DOHH2 (cell line): Measurements from ENCODE around the gene MICU2.

Experiments used
- EZH2phosphoT487 ChIP-seq: fragments of 200-600 bp; sonication (generic); IDR thresholded peaks from 2 replicates; pipeline ENCODE4 v1.6.1; 2017; ENCODE audit warnings: borderline replicate concordance, mild to moderate bottlenecking, antibody characterized with exemption, low read length, moderate library complexity, mixed read lengths
- TF ChIP-seq, protein P1 (sequence below): fragments of 200-600 bp; sonication (generic); IDR thresholded peaks from one replicate; pipeline ENCODE4 v1.5.1; 2014; ENCODE audit warnings: antibody characterized with exemption, mild to moderate bottlenecking, low read depth, low read length; ENCODE audit not compliant: poor library complexity, severe bottlenecking

DNA sequence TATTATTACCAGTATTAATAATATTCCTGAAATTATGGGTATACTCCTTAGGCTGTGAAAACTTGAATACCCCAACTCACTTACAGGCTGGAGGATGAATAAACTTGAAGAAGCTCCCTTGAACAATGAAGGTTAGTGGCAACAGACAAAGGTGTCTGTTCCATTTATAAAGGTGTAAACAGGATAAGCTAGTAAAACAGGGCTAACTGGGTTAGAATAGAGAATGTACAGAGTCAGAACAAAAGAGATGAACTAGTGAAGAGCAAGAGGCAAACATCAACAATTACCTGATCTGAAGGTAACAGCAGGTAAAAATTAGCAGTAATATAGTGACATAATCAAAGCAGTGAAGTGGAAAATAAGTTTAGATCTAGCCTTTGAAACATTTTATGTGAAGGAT is 23.2 kb downstream of the MICU2 start:
- TF ChIP-seq, protein P1, sequence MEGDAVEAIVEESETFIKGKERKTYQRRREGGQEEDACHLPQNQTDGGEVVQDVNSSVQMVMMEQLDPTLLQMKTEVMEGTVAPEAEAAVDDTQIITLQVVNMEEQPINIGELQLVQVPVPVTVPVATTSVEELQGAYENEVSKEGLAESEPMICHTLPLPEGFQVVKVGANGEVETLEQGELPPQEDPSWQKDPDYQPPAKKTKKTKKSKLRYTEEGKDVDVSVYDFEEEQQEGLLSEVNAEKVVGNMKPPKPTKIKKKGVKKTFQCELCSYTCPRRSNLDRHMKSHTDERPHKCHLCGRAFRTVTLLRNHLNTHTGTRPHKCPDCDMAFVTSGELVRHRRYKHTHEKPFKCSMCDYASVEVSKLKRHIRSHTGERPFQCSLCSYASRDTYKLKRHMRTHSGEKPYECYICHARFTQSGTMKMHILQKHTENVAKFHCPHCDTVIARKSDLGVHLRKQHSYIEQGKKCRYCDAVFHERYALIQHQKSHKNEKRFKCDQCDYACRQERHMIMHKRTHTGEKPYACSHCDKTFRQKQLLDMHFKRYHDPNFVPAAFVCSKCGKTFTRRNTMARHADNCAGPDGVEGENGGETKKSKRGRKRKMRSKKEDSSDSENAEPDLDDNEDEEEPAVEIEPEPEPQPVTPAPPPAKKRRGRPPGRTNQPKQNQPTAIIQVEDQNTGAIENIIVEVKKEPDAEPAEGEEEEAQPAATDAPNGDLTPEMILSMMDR: no peak
- no peak for TF ChIP-seq EZH2phosphoT487
